Mammary epithelial cell (primary cell): Measurements from ENCODE around the gene NELFB.

Experiments
- CTCF ChIP-seq, 2 donors: IDR thresholded peaks in 1 of 2; conservative IDR thresholded peaks in 1 of 2; 2 replicates each; pipeline ENCODE4 v1.5.1; 2011 to 2012; ENCODE audit warnings: inconsistent platforms in 2 of 2, low read length in 2 of 2, mild to moderate bottlenecking in 2 of 2, control low read depth in 1 of 2, low read depth in 1 of 2; ENCODE audit not compliant: insufficient read depth in 1 of 2; ENCODE audit errors: extremely low read depth in 1 of 2
- EZH2 ChIP-seq: IDR thresholded peaks from 2 replicates; pipeline ENCODE4 v1.6.1; 2012; ENCODE audit warnings: low read length, inconsistent platforms, borderline replicate concordance

- TF ChIP-seq EZH2 (no peak), CTCF (conservative IDR thresholded peaks at IDR 0.05 in 1 of 2, IDR thresholded peaks at IDR 0.05 in 1 of 2; ENCODE audit: extremely low read depth in 1 of 2, insufficient read depth in 1 of 2, low read depth in 1 of 2, low read length in 2 of 2) (no peak)
Measured at GRCh38 chr9:137269231-137269772, 14.2 kb downstream of the NELFB start.
